Measurements from ENCODE around the gene COLGALT1. TPM values are rescaled to one million over a fixed set of nuclear protein-coding genes. Genes with fewer than 3 reads are reported as not detected.
"Not testable (repeated sequence)": the region's sequence is repeated elsewhere in the genome, so short reads cannot be mapped to it uniquely, and the experiment has no call there.

Gene COLGALT1
- polyA plus RNA-seq, 1 experiment: 89.0 TPM

- H3K9me3 ChIP-seq (ENCODE audit: control insufficient read depth, insufficient read depth, low read length): no peaks in the 10 kb centered on the region
- POLR2A ChIA-PET: no interaction called here
- TF ChIP-seq CTCF (IDR thresholded peaks at IDR 0.05; ENCODE audit: low read depth, low read length): no peak
- CTCF ChIA-PET: no interaction called here
- H3K27me3 ChIP-seq (ENCODE audit: control insufficient read depth, insufficient read depth, low read length): no peaks in the 10 kb centered on the region
- no peak overlapping the region for H3K4me3 ChIP-seq (ENCODE audit: low read depth, low read length)
- DNase-seq (ENCODE audit: low read depth, low spot score): no peak
- H3K27ac ChIP-seq (ENCODE audit: low read depth, low read length): no peak overlapping the region
Observed at GRCh38 chr19:17564781-17565180, 9.3 kb downstream of the COLGALT1 start.

- CTCF ChIA-PET: interaction anchor here (0.9 kb wide), 1 partner anchor 8 kb away, joined by 4 read pairs; no protein-coding TSS in a partner anchor
- Histone ChIP-seq H3K27ac (ENCODE audit: low read depth, low read length) (no peak overlapping the region), H3K9me3 (ENCODE audit: control insufficient read depth, insufficient read depth, low read length) (no peaks in the 10 kb centered on the region), H3K4me3 (ENCODE audit: low read depth, low read length) (no peak overlapping the region), H3K27me3 (ENCODE audit: control insufficient read depth, insufficient read depth, low read length) (no peaks in the 10 kb centered on the region)
- POLR2A ChIA-PET: interaction anchor here (0.6 kb wide), 1 partner anchor 132 kb away, joined by 7 read pairs; no protein-coding TSS in a partner anchor
- no peak for DNase-seq (ENCODE audit: low read depth, low spot score)
- TF ChIP-seq CTCF (IDR thresholded peaks at IDR 0.05; ENCODE audit: low read depth, low read length): no peak
Observed at GRCh38 chr19:17565611-17566010, 10.2 kb downstream of the COLGALT1 start.

- Histone ChIP-seq H3K4me3 (ENCODE audit: low read depth, low read length) (no peak overlapping the region), H3K27ac (ENCODE audit: low read depth, low read length) (no peak overlapping the region), H3K9me3 (ENCODE audit: control insufficient read depth, insufficient read depth, low read length) (no peaks in the 10 kb centered on the region), H3K27me3 (ENCODE audit: control insufficient read depth, insufficient read depth, low read length) (no peaks in the 10 kb centered on the region)
- ChIA-PET POLR2A (no interaction called here), CTCF (interaction anchor here (0.6 kb wide), 1 partner anchor 13 kb away, joined by 3 read pairs; no protein-coding TSS in a partner anchor)
- no peak for TF ChIP-seq CTCF (IDR thresholded peaks at IDR 0.05; ENCODE audit: low read depth, low read length)
- no peak for DNase-seq (ENCODE audit: low read depth, low spot score)
Observed at GRCh38 chr19:17567940-17568339, 12.5 kb downstream of the COLGALT1 start.

- H3K27me3 ChIP-seq (ENCODE audit: control insufficient read depth, insufficient read depth, low read length); CTCF ChIA-PET; H3K9me3 ChIP-seq (ENCODE audit: control insufficient read depth, insufficient read depth, low read length); POLR2A ChIA-PET; H3K27ac ChIP-seq (ENCODE audit: low read depth, low read length); DNase-seq (ENCODE audit: low read depth, low spot score); H3K4me3 ChIP-seq (ENCODE audit: low read depth, low read length): not testable (repeated sequence)
Observed at GRCh38 chr19:17570291-17570690, 14.8 kb downstream of the COLGALT1 start.

GRCh38 chr19:17570791-17571190, 15.3 kb downstream of the COLGALT1 start:
- no peak overlapping the region for H3K4me3 ChIP-seq (ENCODE audit: low read depth, low read length)
- CTCF ChIA-PET: no interaction called here
- DNase-seq (ENCODE audit: low read depth, low spot score): no peak
- H3K9me3 ChIP-seq (ENCODE audit: control insufficient read depth, insufficient read depth, low read length): no peaks in the 10 kb centered on the region
- TF ChIP-seq CTCF (IDR thresholded peaks at IDR 0.05; ENCODE audit: low read depth, low read length): no peak
- POLR2A ChIA-PET: no interaction called here
- no peaks in the 10 kb centered on the region for H3K27me3 ChIP-seq (ENCODE audit: control insufficient read depth, insufficient read depth, low read length)
- H3K27ac ChIP-seq (ENCODE audit: low read depth, low read length): no peak overlapping the region

Measured in AG04450 (cell line).